Type B pancreatic cell (in vitro differentiated cells): ENCODE results near the gene TENM4. TPM values are rescaled to one million over a fixed set of nuclear protein-coding genes. Genes with fewer than 3 reads are reported as not detected.

Experiments
- DNase-seq: peaks from one replicate; pipeline ENCODE4 v3.0.0; 2021; ENCODE audit warnings: mixed read lengths; ENCODE audit not compliant: unreplicated experiment; ENCODE audit errors: extremely low spot score
- H3K27ac Mint-ChIP-seq: 2 replicates; pipeline ENCODE4 v1.8.0; 2021; ENCODE audit warnings: mild to moderate bottlenecking, mixed read lengths
- H3K27me3 Mint-ChIP-seq: 2 replicates; pipeline ENCODE4 v1.8.0; 2021; ENCODE audit warnings: mixed read lengths
- H3K36me3 Mint-ChIP-seq: 2 replicates; pipeline ENCODE4 v1.8.0; 2021; ENCODE audit warnings: mixed read lengths
- H3K4me1 Mint-ChIP-seq: one replicate; pipeline ENCODE4 v1.8.0; 2021; ENCODE audit warnings: mixed read lengths; ENCODE audit not compliant: unreplicated experiment
- H3K4me3 Mint-ChIP-seq: 2 replicates; pipeline ENCODE4 v1.8.0; 2021; ENCODE audit warnings: mild to moderate bottlenecking, mixed read lengths
- H3K9me3 Mint-ChIP-seq: 2 replicates; pipeline ENCODE4 v1.8.0; 2021; ENCODE audit warnings: mixed read lengths
- total RNA-seq: library from RNA; stranded (reverse); gene quantifications from 2 replicates; pipeline ENCODE4 v1.2.1, GENCODE V29; 2021; ENCODE audit warnings: low replicate concordance
- TF ChIP-seq, protein P1 (sequence below): fragments of 200-600 bp; sonication (generic); conservative IDR thresholded peaks from 2 replicates; pipeline ENCODE4 v1.5.0; 2021; ENCODE audit warnings: antibody characterized with exemption, mild to moderate bottlenecking

Gene TENM4
- total RNA-seq, 1 donor from 2014 or later, result 156 TPM

DNA sequence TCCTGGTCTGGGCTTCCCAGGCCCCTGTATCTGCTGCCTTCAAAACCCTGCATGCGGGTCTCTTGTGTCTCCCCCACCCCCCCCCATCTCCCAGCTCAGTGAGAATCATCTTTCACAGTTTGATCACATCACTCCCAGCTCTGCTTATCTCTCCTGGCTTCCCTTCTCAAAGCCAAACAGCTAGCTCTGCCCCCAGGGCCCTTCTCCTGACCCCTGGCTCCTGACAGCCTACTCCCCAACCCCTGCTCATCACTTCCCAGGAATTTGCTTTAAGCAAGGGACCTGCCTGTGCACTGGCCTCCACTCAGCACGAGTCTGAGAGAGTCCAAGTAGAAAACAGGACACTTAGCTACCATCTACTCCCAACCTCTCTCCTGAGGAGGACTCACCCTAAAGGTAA, 342.7 kb downstream of the TENM4 start:
- H3K27ac Mint-ChIP-seq, result peak overlapping the region; percentile 51
- peaks cover 58% of the 10 kb centered on the region for H3K4me1 Mint-ChIP-seq

DNA sequence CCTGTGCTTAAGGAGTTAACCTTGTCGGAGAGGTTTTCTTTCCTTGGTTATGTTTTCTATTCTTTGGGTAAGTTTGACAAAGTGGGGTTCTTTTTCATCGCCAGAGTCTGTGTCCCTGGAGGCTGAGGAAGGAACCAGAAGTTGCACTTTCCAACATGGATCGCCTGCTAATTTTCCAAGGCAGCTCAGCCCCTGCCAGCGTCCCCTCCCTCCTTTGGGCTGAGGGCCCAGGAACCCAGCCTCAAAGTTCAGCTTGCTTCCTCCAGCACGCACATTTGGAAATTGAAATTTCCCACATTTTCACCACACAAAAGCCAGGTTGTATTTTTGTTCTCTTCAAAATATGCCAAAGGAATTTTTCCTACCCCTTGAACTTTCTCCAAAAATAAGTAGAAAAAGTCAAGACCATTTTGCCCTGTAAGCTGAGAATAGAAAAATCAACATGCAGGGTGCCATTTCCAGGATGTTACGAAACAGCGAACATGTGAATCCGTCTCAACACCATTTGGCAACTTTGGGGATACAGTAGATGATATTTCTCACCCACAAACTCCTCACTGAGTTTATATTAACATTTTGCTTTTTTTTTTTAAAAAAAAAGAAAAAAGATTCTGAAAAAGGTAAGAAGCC, 343.5 kb downstream of the TENM4 start:
- Mint-ChIP-seq H3K27ac (no peak overlapping the region), H3K27me3 (peaks cover 3% of the 10 kb centered on the region), H3K4me3 (no peak overlapping the region), H3K4me1 (peaks cover 58% of the 10 kb centered on the region), H3K36me3 (no peaks in the 10 kb centered on the region), H3K9me3 (no peaks in the 10 kb centered on the region)
- DNase-seq, result no peak
- TF ChIP-seq, protein P1, sequence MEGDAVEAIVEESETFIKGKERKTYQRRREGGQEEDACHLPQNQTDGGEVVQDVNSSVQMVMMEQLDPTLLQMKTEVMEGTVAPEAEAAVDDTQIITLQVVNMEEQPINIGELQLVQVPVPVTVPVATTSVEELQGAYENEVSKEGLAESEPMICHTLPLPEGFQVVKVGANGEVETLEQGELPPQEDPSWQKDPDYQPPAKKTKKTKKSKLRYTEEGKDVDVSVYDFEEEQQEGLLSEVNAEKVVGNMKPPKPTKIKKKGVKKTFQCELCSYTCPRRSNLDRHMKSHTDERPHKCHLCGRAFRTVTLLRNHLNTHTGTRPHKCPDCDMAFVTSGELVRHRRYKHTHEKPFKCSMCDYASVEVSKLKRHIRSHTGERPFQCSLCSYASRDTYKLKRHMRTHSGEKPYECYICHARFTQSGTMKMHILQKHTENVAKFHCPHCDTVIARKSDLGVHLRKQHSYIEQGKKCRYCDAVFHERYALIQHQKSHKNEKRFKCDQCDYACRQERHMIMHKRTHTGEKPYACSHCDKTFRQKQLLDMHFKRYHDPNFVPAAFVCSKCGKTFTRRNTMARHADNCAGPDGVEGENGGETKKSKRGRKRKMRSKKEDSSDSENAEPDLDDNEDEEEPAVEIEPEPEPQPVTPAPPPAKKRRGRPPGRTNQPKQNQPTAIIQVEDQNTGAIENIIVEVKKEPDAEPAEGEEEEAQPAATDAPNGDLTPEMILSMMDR, result no peak

More for the DNA sequence above, 342.7 kb downstream of the TENM4 start:
- Mint-ChIP-seq H3K27me3 (peaks cover 3% of the 10 kb centered on the region), H3K36me3 (no peaks in the 10 kb centered on the region), H3K4me3 (peak overlapping the region; percentile 8), H3K9me3 (no peaks in the 10 kb centered on the region)
- no peak for DNase-seq
- TF ChIP-seq, protein P1, result no peak

DNA sequence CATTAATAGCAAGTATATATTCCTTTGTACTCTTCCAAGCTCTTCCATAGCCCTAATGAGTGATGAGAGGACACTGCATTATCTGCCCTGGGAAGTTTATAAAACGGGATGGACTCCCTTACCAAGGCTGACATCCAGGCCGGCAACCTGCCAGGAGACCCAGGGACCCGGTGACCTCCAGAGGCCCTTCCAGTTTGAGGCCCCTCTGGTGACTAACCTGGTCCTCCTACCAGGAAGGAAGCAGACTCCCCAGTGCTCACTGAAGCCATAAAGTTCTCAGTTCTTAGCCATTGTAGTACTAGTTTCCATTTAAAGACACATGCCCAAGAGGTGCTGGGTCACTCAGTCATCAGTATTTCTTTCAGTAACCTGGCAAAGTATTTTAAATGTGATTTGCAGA, 345.4 kb downstream of the TENM4 start:
- DNase-seq, result no peak
- H3K27me3 Mint-ChIP-seq, result peaks cover 3% of the 10 kb centered on the region
- no peaks in the 10 kb centered on the region for H3K36me3 Mint-ChIP-seq
- H3K27ac Mint-ChIP-seq, result peak overlapping the region; percentile 41
- TF ChIP-seq, protein P1, result no peak
- peaks cover 54% of the 10 kb centered on the region for H3K4me1 Mint-ChIP-seq
- H3K9me3 Mint-ChIP-seq, result no peaks in the 10 kb centered on the region
- H3K4me3 Mint-ChIP-seq, result no peak overlapping the region

GRCh38 chr11:79094616-79095015, 346.2 kb downstream of the TENM4 start:
- TF ChIP-seq, protein P1, result no peak
- Mint-ChIP-seq H3K4me1 (peaks cover 47% of the 10 kb centered on the region), H3K36me3 (no peaks in the 10 kb centered on the region), H3K27ac (no peak overlapping the region), H3K27me3 (no peaks in the 10 kb centered on the region), H3K4me3 (no peak overlapping the region), H3K9me3 (no peaks in the 10 kb centered on the region)
- no peak for DNase-seq

DNA sequence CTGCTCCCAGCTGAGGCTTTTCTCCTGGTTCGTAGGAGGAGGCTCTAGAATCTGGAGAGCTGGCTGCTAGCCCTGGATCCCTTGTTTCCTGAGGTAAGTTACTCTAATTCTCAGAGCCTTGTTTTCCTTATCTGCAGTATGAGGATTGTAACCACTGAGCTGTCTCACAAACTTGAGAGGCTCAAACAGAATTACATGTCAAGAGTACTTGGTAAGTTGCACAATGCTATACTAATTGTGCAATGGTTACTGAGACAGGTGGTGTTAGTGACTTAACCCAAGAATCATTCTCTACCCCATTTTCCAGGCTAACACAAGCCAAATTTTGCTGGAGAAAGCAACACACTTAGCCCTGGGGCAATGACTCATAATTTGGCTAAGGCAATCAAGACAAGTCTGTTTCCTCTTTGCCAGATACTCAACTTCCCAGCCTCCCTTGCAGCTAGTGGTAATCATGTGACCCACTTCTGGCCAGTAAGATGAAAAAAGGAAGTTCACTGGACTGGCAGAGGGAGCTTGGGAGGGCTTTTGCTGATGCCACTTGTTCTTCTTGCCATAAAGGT, 348.0 kb downstream of the TENM4 start:
- peaks cover 47% of the 10 kb centered on the region for H3K4me1 Mint-ChIP-seq
- no peak overlapping the region for H3K27ac Mint-ChIP-seq
- H3K9me3 Mint-ChIP-seq, result no peaks in the 10 kb centered on the region
- H3K4me3 Mint-ChIP-seq, result no peak overlapping the region
- H3K36me3 Mint-ChIP-seq, result no peaks in the 10 kb centered on the region
- DNase-seq, result no peak
- TF ChIP-seq, protein P1, result no peak
- no peaks in the 10 kb centered on the region for H3K27me3 Mint-ChIP-seq
